ENCODE measurements around the gene MORF4L2.
A peak's percentile ranks its signal among the peaks of the same experiment; 100 is the strongest.
"Not testable (repeated sequence)": the region's sequence is repeated elsewhere in the genome, so short reads cannot be mapped to it uniquely, and the experiment has no call there.

The MORF4L2 gene

GRCh38 chrX:103681443-103681842, 5.1 kb downstream of the MORF4L2 start:
- no peak for DNase-seq (ENCODE audit: low read depth)
- no peak overlapping the region for H3K4me3 ChIP-seq (replicated peaks; ENCODE audit: low read depth, low read length)
- TF ChIP-seq CTCF (IDR thresholded peaks at IDR 0.05; ENCODE audit: low read length, missing control alignments), result no peak

GRCh38 chrX:103678199-103678993, 8.1 kb downstream of the MORF4L2 start:
- TF ChIP-seq CTCF (IDR thresholded peaks at IDR 0.05; ENCODE audit: low read length, missing control alignments), result no peak
- DNase-seq (ENCODE audit: low read depth), result peak; percentile 55

GRCh38 chrX:103674531-103675454, 11.7 kb downstream of the MORF4L2 start:
- DNase-seq (ENCODE audit: low read depth), result no peak
- H3K4me3 ChIP-seq (replicated peaks; ENCODE audit: low read depth, low read length), result no peak overlapping the region
- TF ChIP-seq CTCF (IDR thresholded peaks at IDR 0.05; ENCODE audit: low read length, missing control alignments), result no peak

More at GRCh38 chrX:103678199-103678993, 8.1 kb downstream of the MORF4L2 start:
- no peak overlapping the region for H3K4me3 ChIP-seq (replicated peaks; ENCODE audit: low read depth, low read length)

GRCh38 chrX:103669745-103670144, 16.8 kb downstream of the MORF4L2 start:
- DNase-seq (ENCODE audit: low read depth), result no peak
- TF ChIP-seq CTCF (IDR thresholded peaks at IDR 0.05; ENCODE audit: low read length, missing control alignments), result no peak
- no peak overlapping the region for H3K4me3 ChIP-seq (replicated peaks; ENCODE audit: low read depth, low read length)

GRCh38 chrX:103666202-103667107, 20.0 kb downstream of the MORF4L2 start:
- TF ChIP-seq CTCF (IDR thresholded peaks at IDR 0.05; ENCODE audit: low read length, missing control alignments), result no peak
- DNase-seq (ENCODE audit: low read depth), result no peak
- no peak overlapping the region for H3K4me3 ChIP-seq (replicated peaks; ENCODE audit: low read depth, low read length)

- DNase-seq (ENCODE audit: low read depth), result no peak
- H3K4me3 ChIP-seq (replicated peaks; ENCODE audit: low read depth, low read length), result no peak overlapping the region
- TF ChIP-seq CTCF (IDR thresholded peaks at IDR 0.05; ENCODE audit: low read length, missing control alignments), result no peak
Observed at GRCh38 chrX:103663981-103664762, 22.3 kb downstream of the MORF4L2 start.

- not testable (repeated sequence) for H3K4me3 ChIP-seq (replicated peaks; ENCODE audit: low read depth, low read length); DNase-seq (ENCODE audit: low read depth)
Observed at GRCh38 chrX:103659460-103659859, 27.0 kb downstream of the MORF4L2 start.
